GM13976 (cell line): Measurements from ENCODE around the gene DRD1.
"Not testable (repeated sequence)": the region's sequence is repeated elsewhere in the genome, so short reads cannot be mapped to it uniquely, and the experiment has no call there.

Source experiments
- DNase-seq: peaks from one replicate; pipeline ENCODE4 v3.0.0; 2012; ENCODE audit warnings: low spot score
- CTCF ChIP-seq: IDR thresholded peaks from 2 replicates; pipeline ENCODE4 v1.5.1; 2012; ENCODE audit warnings: borderline replicate concordance, mild to moderate bottlenecking; ENCODE audit not compliant: insufficient read depth; ENCODE audit errors: extremely low read depth, missing control alignments, control extremely low read depth
- in situ Hi-C: fragments of 300-500 bp; cut with MboI; formaldehyde crosslinking; loops from one replicate; pipeline ENCODE4 v1.12.0; 2022; ENCODE audit warnings: low sequenced_read_pairs, mixed read lengths, inconsistent platforms; ENCODE audit not compliant: unreplicated experiment

The DRD1 gene

GRCh38 chr5:175456105-175456742, 12.2 kb upstream of the DRD1 start:
- no peak for DNase-seq
- no peak for TF ChIP-seq CTCF
- in situ Hi-C loops, result no loop called here

DNA sequence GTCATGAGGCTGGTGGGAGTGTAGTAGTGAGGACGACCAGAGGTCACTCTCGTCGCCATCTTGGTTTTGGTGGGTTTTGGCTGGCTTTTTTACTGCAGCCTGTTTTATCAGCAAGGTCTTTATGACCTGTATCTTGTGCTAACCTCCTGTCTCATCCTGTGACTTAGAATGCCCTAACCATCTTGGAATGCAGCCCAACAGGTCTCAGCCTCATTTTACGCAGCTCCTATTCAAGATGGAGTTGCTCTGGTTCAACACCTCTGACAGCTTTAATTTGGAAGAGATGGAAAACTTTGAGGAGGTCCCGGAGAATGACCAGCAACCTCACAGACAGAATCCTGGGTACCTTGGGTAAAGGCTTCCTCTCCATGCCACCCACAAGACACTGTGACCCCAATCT, 10.4 kb upstream of the DRD1 start:
- DNase-seq, in situ Hi-C loops: not testable (repeated sequence)

GRCh38 chr5:175452166-175452565, 8.2 kb upstream of the DRD1 start:
- in situ Hi-C loops, result no loop called here
- no peak for DNase-seq
- TF ChIP-seq CTCF, result no peak

GRCh38 chr5:175448276-175448675, 4.3 kb upstream of the DRD1 start:
- no peak for TF ChIP-seq CTCF
- DNase-seq, result no peak
- in situ Hi-C loops, result loop anchor here (10.0 kb wide), 1 partner anchor 493 kb away; no protein-coding TSS in a partner anchor

DNA sequence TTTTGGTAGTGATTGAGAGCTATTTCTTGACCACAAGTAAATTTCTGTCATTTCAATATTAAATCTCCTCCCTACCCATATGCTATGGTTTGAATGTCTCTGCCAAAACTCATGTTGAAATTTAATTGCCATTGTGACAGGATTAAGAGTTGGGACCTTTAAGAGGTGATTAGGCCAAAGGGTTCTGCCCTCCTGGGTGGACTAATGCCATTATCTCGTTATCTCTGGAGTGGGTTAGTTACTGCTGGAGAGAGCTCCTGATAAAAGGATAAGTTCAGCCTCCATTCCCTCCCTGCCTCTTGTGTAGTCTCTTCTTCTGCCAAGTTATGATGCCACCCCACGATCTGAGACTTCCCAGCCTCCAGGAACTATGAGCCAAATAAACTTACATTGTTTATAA, 3.6 kb upstream of the DRD1 start:
- TF ChIP-seq CTCF, result no peak
- in situ Hi-C loops, result loop anchor here (10.0 kb wide), 1 partner anchor 493 kb away; no protein-coding TSS in a partner anchor
- no peak for DNase-seq

GRCh38 chr5:175446378-175446777, 2.4 kb upstream of the DRD1 start:
- in situ Hi-C loops, result loop anchor here (10.0 kb wide), 1 partner anchor 492 kb away; no protein-coding TSS in a partner anchor
- not testable (repeated sequence) for DNase-seq

DNA sequence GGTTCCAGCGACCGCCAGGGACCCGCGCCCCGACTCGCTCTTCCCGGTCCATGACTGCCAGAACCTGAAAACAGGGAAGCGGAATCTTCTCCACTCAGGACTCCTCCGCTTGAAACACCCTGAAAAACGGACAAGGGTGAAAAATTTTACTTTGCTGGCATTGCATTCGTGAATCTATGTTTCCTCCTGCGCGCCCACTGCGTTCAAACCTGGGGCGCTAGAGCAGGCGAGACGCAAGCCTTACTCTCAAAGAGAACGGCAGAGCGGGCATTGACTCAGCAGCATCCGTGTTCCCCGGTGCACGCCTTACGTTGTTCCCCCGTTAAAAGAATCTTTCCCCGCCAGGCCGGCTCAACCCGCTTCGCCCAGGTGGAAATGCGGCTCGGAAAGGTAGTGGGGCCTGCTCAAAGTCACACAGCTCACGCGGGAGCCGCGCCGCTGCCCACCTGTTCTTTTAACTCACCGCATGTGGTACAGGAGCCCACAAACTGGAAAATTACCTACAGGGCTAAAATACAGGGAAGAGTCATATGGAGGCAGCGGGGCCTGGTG, 999 bp upstream of the DRD1 start:
- TF ChIP-seq CTCF, result no peak
- DNase-seq, result no peak
- in situ Hi-C loops, result loop anchor here (10.0 kb wide), 1 partner anchor 490 kb away; no protein-coding TSS in a partner anchor
